ENCODE results near the gene HDGFL3.

Gene HDGFL3

DNA sequence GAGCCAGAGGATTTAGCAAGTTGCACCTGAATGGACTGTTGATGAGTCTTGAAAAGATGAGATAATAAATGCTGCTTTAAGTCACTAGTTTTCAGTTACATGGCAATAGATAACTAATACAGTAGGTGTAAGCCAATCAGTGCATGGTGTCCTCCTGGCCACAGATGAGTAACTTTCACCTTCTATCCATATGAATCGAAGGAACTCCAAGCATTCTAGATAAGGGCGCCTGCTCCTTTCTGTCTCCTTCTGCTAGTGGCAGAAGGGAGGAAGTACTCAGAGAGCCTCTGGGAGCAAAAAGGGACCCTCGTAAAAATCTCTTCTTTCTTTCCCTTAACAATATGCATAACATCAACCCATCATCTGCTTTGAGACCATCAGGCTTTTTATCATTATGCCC is 62.9 kb downstream of the HDGFL3 start:
- TF ChIP-seq YY1 (IDR thresholded peaks at IDR 0.05; ENCODE audit: low read depth), result no peak
- no peak for TF ChIP-seq RAD21 (IDR thresholded peaks at IDR 0.05; ENCODE audit: low read depth)
- TF ChIP-seq TAF1 (IDR thresholded peaks at IDR 0.05; ENCODE audit: low read depth), result no peak
- no peak for TF ChIP-seq EGR1 (IDR thresholded peaks at IDR 0.05)
- TF ChIP-seq, protein P1, sequence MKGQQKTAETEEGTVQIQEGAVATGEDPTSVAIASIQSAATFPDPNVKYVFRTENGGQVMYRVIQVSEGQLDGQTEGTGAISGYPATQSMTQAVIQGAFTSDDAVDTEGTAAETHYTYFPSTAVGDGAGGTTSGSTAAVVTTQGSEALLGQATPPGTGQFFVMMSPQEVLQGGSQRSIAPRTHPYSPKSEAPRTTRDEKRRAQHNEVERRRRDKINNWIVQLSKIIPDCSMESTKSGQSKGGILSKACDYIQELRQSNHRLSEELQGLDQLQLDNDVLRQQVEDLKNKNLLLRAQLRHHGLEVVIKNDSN (IDR thresholded peaks at IDR 0.05), result no peak
- no peak for TF ChIP-seq CREB1 (IDR thresholded peaks at IDR 0.05; ENCODE audit: low read depth)
- TF ChIP-seq CEBPB (IDR thresholded peaks at IDR 0.05), result no peak
- no peak for TF ChIP-seq ZBTB7A (IDR thresholded peaks at IDR 0.05; ENCODE audit: low read depth)
- no peak for TF ChIP-seq NFIC (IDR thresholded peaks at IDR 0.05)
- TF ChIP-seq TEAD4 (IDR thresholded peaks at IDR 0.05), result no peak
- no peak for TF ChIP-seq TCF12 (IDR thresholded peaks at IDR 0.05; ENCODE audit: low read depth)
- no peak for TF ChIP-seq EP300 (IDR thresholded peaks at IDR 0.05; ENCODE audit: borderline replicate concordance)
- no peak for TF ChIP-seq FOXM1 (IDR thresholded peaks at IDR 0.05; ENCODE audit: borderline replicate concordance, low read depth)
- TF ChIP-seq, protein P2, sequence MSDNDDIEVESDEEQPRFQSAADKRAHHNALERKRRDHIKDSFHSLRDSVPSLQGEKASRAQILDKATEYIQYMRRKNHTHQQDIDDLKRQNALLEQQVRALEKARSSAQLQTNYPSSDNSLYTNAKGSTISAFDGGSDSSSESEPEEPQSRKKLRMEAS (IDR thresholded peaks at IDR 0.05), result no peak
- no peak for TF ChIP-seq REST (IDR thresholded peaks at IDR 0.05; ENCODE audit: low read depth)

GRCh38 chr15:83132861-83133523 is 74.6 kb downstream of the HDGFL3 start:
- TF ChIP-seq TCF12 (IDR thresholded peaks at IDR 0.05; ENCODE audit: low read depth), result no peak
- no peak for TF ChIP-seq TEAD4 (IDR thresholded peaks at IDR 0.05)
- TF ChIP-seq, protein P1 (IDR thresholded peaks at IDR 0.05), result no peak
- TF ChIP-seq RAD21 (IDR thresholded peaks at IDR 0.05; ENCODE audit: low read depth), result no peak
- TF ChIP-seq YY1 (IDR thresholded peaks at IDR 0.05; ENCODE audit: low read depth), result no peak
- no peak for TF ChIP-seq NFIC (IDR thresholded peaks at IDR 0.05)
- no peak for TF ChIP-seq EGR1 (IDR thresholded peaks at IDR 0.05)
- TF ChIP-seq CREB1 (IDR thresholded peaks at IDR 0.05; ENCODE audit: low read depth), result no peak

DNA sequence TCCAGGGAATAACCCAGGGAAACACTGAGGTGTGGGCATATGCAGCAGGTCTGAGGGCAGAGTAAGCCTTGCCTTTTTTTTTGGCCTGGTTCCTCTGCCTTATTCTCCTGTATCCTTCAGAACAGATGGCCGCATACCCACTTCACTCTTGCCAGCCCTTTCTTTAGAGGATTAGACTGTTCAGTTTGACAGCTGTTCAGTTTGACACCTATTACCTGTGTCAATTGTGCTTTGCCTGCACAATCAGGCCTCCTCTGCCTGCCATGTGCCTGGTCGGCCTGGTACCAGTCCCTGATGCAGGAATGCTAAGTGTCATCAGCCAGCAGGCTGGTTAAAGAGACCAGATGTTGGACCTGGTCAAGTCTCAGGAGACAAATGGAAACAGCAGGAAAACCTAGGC is 77.8 kb downstream of the HDGFL3 start:
- TF ChIP-seq CEBPB (IDR thresholded peaks at IDR 0.05) (no peak), NFIC (IDR thresholded peaks at IDR 0.05) (no peak), REST (IDR thresholded peaks at IDR 0.05; ENCODE audit: low read depth) (no peak), TCF12 (IDR thresholded peaks at IDR 0.05; ENCODE audit: low read depth) (no peak), FOXM1 (IDR thresholded peaks at IDR 0.05; ENCODE audit: borderline replicate concordance, low read depth) (no peak), CREB1 (IDR thresholded peaks at IDR 0.05; ENCODE audit: low read depth) (no peak), RAD21 (IDR thresholded peaks at IDR 0.05; ENCODE audit: low read depth) (no peak), TEAD4 (IDR thresholded peaks at IDR 0.05) (no peak), ZBTB7A (IDR thresholded peaks at IDR 0.05; ENCODE audit: low read depth) (no peak), YY1 (IDR thresholded peaks at IDR 0.05; ENCODE audit: low read depth) (no peak), EGR1 (IDR thresholded peaks at IDR 0.05) (no peak), EP300 (IDR thresholded peaks at IDR 0.05; ENCODE audit: borderline replicate concordance) (no peak), TAF1 (IDR thresholded peaks at IDR 0.05; ENCODE audit: low read depth) (no peak)
- TF ChIP-seq, protein P2 (IDR thresholded peaks at IDR 0.05), result no peak

GRCh38 chr15:83127547-83128150 is 80.0 kb downstream of the HDGFL3 start:
- TF ChIP-seq FOXM1 (IDR thresholded peaks at IDR 0.05; ENCODE audit: borderline replicate concordance, low read depth) (no peak), TCF12 (IDR thresholded peaks at IDR 0.05; ENCODE audit: low read depth) (no peak), NFIC (IDR thresholded peaks at IDR 0.05) (peak; percentile 88), RAD21 (IDR thresholded peaks at IDR 0.05; ENCODE audit: low read depth) (no peak), EGR1 (IDR thresholded peaks at IDR 0.05) (no peak), CEBPB (IDR thresholded peaks at IDR 0.05) (peak; percentile 57), TEAD4 (IDR thresholded peaks at IDR 0.05) (peak; percentile 29; the same call in 1 of the 2 replicates)

- TF ChIP-seq CREB1 (IDR thresholded peaks at IDR 0.05; ENCODE audit: low read depth) (no peak), RAD21 (IDR thresholded peaks at IDR 0.05; ENCODE audit: low read depth) (no peak), ZBTB7A (IDR thresholded peaks at IDR 0.05; ENCODE audit: low read depth) (no peak), TEAD4 (IDR thresholded peaks at IDR 0.05) (no peak)
Measured at GRCh38 chr15:83123529-83123928, 84.1 kb downstream of the HDGFL3 start.
